Suppressor macrophage treated with lipopolysaccharide for 1 hour (primary cell): ENCODE measurements around the gene TAS2R30.

Experiments
- DNase-seq, 3 donors: peaks; one replicate each; pipeline ENCODE4 v3.0.0-alpha.2; 2020 to 2022

Gene TAS2R30, protein sequence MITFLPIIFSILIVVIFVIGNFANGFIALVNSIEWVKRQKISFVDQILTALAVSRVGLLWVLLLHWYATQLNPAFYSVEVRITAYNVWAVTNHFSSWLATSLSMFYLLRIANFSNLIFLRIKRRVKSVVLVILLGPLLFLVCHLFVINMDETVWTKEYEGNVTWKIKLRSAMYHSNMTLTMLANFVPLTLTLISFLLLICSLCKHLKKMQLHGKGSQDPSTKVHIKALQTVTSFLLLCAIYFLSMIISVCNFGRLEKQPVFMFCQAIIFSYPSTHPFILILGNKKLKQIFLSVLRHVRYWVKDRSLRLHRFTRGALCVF

DNA sequence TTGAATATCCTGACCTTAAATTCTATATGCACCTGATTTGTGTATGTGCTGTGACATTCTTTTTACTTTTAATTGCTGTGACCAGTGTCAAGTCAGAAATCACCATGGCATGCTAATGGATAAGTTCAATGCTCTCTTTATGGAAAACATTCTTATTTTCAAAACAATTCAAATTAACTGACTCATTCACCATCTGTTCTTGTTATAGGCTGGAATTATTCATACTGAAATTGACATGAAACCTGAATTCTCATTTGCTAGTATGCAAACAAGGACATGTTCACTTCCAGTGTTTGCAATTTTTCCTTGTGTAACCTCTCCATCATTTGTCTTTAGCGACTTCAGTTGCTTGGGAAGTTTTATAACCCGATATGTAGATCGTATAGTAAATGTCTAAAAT, at the start of gene TAS2R30:
Gene TAS2R30 (minus strand): TSS at position 340 of the 400 bp plus-strand sequence. CDS start 400 bp downstream, outside the sequence.
- no peak for DNase-seq

DNA sequence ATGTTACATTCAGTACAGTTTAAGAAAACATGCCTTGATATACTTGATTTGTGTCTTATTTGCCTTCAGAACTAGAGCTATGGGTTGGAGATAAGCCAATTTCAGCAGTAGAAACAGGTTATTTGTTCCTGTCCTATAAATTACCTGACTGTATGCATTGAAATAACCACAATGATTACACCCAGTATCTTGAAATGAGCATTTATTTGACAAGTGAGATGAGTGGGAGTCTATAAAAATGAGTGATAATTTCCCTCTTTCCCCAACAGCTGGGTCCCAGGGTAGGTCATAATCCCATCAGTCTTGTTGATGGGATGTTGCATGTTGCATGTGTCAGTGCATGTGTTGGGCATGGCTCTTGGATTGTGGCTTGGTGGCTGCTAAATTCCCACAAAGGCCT, 48.6 kb upstream of the TAS2R30 start:
- no peak for DNase-seq

DNA sequence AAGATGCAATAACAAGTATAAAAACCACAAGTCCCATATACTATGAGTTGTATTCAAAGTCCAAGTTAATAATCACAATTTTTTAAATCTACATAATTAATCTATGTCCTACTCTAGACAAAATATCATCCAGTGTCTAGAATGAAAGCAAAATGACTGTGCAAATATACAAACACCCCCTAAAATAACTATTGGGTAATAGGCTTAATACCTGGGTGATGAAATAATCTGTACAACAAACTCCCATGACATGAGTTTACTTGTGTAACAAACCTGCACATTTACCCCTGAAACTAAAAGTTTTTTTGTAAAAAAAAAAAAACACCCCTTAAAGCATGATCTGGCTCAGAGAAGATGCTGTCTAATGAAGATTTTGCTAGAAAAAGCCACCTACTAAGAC, 48.1 kb upstream of the TAS2R30 start:
- DNase-seq: no peak

DNA sequence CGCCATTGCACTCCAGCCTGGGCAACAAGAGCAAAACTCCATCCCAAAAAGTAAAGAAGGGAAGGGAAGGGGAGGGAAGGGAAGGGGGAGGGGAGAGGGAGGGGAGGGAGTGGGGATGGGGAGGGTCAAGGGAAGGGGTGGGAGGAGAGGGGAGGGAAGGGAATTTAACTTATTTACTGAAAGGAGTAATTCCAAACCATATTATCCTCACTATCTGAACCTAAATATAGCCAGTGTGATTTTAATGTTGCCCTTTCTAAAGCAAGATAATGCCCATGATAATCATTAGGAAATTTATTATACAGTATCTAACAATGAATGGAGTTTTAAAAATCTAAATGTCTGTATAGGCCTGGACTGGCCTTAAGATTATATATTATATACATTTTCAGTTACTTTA, 43.8 kb upstream of the TAS2R30 start:
- DNase-seq: no peak

DNA sequence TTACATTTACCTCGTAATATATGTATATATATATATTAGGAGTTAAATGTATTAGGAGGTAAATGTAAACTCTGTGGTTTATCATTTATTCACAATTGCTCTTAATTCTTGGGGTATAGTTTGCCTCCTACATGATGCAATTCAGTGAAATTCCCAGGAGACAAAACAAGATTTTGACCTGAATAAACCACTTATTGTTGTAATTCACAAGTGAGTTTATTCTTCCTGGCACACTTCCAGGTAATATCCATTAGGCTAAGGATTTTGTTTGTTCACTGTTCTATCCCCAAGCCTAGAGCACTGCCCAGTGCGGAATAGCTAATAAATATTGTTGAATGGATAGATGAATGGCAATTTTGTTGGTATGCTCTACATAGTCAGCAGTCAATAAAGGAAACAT, 39.6 kb upstream of the TAS2R30 start:
- DNase-seq: no peak

DNA sequence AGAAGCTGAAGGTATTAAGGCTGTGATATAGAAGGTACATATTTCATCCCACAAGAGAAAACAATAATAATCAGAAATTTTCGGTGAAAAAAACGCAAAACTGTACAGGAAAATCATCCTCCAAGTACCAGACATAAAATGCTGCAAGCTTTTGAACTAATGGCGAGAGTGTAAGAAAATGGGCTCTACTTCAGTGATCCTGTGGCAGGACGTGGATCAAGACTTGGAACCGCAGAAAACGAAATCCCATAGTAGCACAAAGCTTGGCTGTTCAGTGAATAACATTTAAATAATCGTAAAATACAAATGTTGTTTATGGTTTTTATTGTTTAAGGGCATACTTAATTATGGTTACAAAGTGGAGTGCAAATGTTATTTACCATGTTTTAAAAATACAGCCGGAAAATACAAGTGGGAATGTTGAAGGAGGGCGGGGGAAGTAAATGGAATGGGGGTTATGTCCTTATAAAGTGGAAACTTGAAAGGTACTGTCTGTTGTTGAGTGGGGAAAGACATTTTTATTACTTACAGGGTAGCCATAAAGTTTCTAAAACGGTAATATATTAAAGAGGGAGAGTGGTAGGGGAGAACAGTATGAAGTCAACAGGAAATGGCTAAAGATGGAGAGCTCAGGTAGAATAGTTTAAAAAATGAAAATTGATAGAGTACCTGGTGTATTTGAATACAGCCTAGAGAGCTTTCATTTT, 37.7 kb upstream of the TAS2R30 start:
- peak in 1 of 3 donors; percentile 18 for DNase-seq

DNA sequence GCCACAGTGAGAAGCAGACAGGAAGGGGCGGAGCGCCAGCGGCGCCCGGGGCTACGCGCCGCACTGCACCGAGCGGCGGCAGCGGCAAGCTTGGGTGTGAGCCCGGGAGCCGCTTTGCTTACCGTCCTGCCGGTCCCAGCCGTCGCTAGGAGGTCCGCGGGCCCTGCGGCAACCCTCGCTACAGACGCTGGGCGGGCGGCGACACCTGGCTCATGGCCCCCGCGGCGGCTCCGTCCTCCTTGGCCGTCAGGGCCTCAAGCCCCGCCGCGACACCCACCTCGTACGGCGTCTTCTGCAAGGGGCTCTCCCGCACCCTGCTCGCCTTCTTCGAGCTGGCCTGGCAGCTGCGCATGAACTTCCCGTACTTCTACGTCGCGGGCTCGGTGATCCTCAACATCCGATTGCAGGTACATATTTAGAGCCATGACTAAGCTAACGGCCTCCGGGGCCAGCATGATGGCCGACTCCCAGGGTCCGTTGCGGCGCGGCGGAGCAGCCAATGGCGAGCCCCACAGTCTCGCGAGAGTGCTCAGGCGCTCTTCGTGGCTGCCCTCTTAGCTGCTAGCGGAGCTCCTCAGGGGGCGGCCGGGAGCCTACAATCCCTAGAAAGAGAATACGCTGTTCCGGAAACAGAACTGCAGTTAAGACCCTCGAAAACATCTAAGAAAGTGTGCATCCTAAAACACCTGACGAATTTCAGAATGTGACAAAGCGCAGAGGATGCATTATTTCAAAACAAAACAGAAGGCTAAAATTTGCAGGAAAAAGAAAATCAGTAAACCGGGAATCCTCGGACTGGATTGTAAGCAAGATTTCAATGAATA, 36.9 kb upstream of the TAS2R30 start, which contains the start of gene SMIM10L1:
Gene SMIM10L1 (plus strand): TSS at position 50 of the 824 bp plus-strand sequence. CDS start 163 bp downstream, at position 213.
- DNase-seq: peak; percentile 96 to 98 (median 97)

DNA sequence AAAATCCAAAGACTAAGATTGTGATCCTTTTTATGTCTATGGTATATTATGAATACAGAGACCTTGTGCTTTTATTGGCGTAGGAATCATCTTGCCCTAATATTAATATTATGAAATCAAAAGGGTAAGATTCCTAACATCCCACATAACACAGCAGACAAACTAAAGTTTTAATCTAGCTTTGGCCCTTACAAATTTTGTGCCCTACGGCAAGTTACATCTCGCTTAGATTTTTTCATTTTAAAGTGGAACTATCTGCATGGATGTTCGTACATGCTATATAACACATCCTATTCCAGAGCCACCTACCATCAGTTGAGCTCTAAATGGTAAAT, 36.3 kb upstream of the TAS2R30 start:
- no peak for DNase-seq

DNA sequence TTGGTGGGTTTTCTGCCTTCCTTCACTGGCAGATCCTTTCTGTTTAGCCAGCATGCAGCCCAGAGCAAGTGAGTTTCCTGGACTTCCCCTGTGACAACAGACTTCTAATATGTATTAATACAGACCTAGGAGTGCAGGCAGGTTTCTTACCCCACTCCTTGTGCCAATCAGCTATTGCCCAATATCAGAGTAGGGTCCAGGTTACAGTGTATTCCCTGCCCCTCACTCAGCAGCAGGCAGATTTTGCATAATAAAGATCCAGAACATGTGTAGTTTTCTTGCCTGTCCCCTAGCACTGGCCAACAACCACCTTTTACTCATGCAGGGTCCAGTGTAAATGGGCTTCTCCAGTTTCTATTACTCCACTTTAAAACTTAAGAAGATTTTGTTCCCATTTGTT, 31.9 kb upstream of the TAS2R30 start:
- DNase-seq: no peak

DNA sequence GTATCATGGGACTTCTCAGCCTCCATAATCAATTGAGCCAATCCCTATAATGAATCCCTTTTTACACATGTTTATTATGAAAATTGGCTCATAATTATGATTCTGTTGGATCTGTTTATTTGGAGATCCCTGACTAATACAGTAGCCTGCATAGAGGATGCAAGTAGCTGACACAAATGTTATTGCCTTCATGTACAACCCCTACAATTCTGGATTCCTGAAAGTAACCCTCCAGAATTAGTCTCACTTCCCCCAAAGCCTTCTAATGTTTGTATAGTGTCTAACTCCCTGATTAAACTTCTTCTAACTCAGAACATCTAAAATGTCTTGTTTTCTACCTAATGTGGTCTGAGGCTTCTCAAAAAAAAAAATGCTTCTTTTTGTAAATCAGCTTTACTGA, 29.9 kb upstream of the TAS2R30 start:
- peak in 1 of 3 donors; percentile 4 for DNase-seq

DNA sequence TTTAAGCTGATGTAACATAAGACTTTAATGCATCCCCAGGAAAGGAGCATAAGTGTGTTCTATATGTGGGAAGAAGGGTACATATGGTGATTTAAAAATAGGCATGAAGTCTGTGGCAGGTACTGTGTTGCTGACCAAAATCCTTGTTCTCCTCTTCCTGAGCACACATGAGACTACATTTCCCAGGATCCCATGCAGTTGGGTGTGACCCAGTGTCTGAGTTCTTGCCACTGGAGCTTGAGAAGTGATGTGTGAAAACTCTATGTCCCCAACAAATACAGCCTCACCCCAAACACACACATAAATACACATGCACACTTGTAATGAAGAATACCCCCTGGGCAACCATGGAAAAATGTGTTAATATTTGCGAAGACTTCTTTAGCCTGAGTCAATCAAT, 28.1 kb upstream of the TAS2R30 start:
- peak in 1 of 3 donors; percentile 1 for DNase-seq

DNA sequence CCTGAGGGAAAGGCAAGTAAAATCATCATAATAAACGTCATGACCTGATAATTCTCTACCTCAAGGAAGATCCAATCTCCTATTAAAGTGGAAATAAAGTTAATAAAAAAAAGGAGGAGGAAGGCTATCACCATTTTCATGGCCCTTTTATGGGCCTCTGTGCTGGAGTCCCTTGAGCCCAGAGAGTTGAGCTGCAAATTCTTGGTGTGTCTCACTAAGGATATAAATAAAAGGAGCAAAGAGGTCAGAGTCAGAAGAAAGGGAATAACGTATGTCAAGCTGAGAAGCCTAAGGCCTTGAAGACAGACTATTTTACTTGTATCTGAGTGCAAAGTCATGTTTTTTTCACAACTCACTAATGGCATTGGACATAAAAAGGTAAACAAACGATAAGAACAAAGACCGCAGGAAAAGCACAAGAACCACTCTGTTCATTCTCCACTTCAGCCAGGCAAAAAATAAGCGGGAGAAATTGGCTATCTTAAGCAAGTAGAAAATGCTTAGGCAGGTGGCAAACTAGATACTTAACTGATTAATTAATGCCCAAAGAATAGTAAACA, 24.5 kb upstream of the TAS2R30 start:
- no peak for DNase-seq

DNA sequence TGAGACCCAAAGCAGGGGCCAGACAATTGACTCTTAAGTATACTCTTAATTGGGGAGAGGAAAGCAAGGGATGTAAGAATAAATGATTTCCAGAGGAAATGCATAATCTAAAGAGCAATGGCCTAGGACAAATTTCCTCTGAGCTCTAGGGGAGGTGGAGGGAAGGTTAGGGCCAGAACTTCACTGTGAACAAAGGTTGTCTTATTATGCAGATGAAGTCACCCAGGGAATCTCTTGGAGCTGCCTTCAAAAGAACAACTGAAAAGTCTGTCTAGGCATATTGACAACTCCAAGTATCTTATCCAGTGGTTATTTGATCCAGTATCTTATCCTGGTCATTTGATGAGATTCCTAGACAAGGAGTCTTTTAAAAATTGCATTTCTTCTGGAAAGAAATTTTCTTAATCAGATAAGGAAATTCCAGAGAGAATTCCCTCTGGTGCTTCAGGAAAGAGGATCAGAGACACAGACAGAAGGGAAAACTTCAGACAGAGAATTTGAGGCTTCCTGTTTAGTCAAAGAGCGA, 20.0 kb upstream of the TAS2R30 start:
- no peak for DNase-seq

DNA sequence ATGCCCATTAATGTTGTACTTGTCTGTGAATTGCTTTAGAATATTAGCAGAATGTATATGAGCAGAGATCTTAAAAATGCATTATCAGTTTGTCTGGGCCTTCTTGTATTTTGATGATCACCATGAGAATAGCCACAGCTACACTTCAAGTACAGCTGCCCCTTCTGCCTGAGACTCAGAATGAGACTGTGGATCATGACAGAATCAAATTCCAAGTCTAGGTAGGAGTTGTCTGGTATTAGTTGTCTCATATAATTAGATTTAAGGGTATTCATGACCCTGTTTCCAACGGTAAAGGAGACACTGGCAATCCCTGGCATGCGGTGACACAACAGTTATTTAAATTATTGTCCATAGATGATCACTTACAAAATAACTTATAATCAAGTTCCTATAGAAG, 18.3 kb upstream of the TAS2R30 start:
- no peak for DNase-seq

DNA sequence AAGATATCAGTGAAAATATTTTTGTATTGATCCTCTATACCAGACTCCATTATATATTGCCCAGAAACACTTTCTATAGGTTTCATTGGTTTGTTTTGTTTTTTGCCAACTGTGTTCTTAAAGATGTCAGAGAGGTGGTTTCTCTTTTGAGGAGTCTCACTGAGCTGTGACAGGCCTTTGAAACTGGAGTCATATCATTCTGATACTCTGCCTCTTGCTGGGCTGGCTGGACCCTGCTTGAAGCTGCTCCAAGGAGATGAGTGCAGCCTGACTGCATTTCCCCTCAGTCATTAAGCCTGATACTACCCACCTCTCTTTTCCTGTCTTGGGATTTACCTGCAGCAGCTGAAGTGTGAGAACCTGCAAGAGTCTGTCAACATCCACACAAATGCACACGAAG, 16.4 kb upstream of the TAS2R30 start:
- no peak for DNase-seq

DNA sequence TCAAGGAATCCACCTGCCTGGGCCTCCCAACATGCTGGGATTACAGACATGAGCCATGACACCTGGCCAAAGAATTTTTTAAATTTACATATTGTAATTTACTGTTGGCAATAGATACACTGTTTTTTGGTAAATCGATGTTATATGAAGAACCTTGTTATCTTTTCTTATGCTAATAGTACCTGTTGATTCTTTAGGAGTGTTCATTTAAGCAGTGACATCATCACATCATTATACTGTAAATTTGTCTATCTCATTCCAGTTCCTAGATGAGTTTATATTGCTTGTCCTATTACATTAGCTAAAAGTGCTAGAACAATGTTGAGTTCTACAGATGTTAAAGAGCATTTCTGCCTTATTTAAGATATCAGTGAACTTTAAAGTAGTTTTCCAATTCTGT, 13.0 kb upstream of the TAS2R30 start:
- no peak for DNase-seq

DNA sequence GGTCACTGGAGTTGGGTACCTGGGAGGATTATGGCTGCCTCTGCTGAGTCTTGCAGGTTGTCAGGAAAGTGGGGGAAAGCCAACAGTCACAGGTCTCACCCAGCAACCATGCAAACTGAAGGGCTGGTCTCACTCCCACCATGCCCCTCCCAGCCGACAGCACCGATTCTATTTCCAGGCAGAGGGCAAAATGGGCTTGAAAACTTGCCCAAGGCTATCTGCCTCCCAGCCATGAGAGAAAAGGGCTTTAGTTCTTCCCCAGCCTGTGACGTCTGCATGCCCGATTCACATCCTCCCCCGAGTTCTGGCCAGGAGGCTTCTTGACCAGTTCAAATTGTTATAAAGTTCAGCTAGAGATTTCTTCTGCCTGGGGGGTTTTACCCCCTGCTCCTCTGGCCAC, 9.9 kb upstream of the TAS2R30 start:
- no peak for DNase-seq

DNA sequence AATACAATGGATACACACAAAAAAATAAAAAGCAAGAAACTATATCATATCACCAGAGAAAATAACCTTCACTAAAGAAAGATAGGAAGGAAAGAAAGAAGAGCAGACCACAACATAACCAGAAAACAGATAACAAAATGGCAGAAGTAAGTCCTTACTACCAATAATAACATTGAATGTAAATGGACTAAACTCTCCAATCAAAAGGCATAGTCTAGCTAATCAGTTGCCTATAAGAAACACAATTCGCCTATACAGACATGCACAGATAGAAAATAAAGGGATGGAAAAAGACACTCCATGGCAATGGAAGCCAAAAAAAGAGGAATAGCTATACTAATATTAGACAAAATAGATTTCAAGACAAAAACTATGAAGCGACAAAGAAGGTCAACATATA, 8.9 kb upstream of the TAS2R30 start:
- no peak for DNase-seq

DNA sequence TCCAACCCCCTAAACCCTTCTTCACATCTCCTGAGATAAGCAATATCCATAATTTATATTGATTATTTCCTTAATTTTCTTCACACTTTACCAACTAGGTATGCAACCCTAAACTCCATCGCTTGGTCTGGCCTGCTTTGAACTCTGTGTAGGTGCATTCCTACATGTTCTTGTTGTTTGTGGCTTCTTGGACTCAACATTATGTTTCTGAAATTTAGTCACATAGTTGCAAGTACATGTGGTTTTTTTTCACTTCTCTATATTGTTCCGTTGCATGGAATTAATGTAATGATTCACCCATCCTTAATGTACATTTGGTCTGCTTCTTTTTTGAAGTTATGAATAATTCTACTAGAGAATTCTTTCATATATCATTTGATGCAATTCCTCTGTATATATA, 1.6 kb upstream of the TAS2R30 start:
- peak in 1 of 3 donors; percentile 41 for DNase-seq

DNA sequence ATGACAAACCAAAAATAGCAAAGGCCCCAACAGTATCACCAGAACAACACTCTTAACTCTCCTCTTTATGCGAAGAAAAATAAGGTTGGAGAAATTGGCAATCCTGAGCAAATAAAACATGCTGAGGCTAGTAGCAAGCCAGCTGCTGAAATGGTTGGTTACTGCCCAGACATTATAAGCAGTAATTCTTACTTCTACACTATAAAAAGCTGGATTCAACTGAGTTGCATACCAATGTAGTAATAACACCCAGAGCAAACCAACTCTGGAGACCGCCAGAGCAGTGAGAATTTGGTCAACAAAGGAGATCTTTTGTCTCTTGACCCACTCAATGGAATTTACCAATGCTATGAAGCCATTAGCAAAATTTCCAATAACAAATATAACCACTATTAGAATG, 628 bp downstream of the TAS2R30 start:
- no peak for DNase-seq

DNA sequence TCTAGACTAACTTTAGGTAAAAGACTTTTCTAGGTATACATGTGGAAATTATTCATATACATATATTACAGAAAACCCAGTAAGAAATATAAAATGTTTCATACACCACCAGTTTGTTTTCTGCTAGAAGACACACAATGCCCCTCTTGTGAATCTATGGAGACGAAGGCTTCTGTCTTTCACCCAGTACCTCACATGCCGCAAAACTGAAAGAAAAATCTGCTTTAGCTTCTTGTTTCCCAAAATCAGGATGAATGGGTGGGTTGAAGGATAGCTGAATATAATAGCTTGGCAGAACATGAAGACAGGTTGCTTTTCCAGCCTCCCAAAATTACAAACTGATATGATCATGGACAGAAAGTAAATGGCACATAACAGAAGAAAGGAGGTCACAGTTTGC, 1.3 kb downstream of the TAS2R30 start:
- no peak for DNase-seq

DNA sequence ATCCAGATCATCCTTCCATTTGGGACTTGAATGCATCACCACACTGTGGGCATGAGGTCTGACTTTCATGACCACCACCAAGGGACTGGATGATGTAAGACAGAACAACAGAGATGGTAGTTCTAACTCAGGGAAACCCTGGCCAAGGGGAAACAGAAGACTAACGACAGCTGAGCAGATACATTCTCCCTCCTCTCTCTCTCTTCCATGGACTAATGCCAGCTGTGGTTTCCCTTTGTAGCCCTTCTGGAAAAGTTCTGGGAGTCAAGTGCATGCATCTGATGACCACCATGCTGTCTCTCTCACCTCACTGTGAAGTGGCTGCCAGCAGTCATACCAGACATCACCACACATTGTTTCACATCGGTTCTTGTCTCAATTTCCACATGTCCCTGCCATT, 3.4 kb downstream of the TAS2R30 start:
- no peak for DNase-seq

DNA sequence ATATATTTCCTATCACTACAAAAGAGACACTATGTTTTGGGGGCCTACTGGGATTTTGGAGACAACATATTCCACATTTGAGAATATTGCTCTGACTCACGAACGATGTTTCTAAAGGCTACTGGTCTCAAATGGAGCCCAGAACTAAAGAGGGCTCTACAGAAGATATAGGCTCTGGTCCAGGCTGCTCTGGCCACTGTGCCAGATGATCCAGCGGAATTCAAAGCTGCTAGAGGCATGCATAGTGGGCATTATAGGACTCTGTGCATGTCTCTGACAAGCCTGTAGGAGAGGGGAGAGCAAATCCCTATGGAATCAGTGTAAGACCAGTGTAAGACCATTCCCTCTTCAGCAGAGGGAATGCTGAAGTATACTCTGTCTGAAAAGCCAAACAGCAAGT, 4.1 kb downstream of the TAS2R30 start:
- DNase-seq: no peak
